ENCODE measurements around the gene RAPSN.

GRCh38 chr11:47487421-47487820 is 38.5 kb upstream of the RAPSN start:
- TF ChIP-seq CTCF (conservative IDR thresholded peaks at IDR 0.05; ENCODE audit: low read depth, low read length), result no peak
- TF ChIP-seq EZH2 (IDR thresholded peaks at IDR 0.05; ENCODE audit: borderline replicate concordance, low read depth, low read length, poor library complexity, severe bottlenecking), result no peak
